Uterus (tissue), 4 donors: ENCODE measurements around the gene XDH. TPM values are rescaled to one million over a fixed set of nuclear protein-coding genes. Genes with fewer than 3 reads are reported as not detected.

Experiments used
- DNase-seq, 2 donors: peaks; one replicate each; pipeline ENCODE4 v3.0.0-alpha.2; 2019 to 2020
- H3K27ac ChIP-seq, 2 donors: fragments of 200-600 bp; sonication (generic); 1 replicate in 1 of 2; 2 replicates in 1 of 2; pipeline ENCODE4 v1.5.1; 2016 to 2018
- H3K27me3 ChIP-seq, 2 donors: fragments of 200-600 bp; sonication (generic); one replicate each; pipeline ENCODE4 v1.5.1; 2018 to 2019; ENCODE audit warnings: control low read depth in 1 of 2
- H3K36me3 ChIP-seq, 2 donors: fragments of 200-600 bp; sonication (generic); one replicate each; pipeline ENCODE4 v1.5.1; 2019; ENCODE audit warnings: control low read depth in 1 of 2
- H3K4me1 ChIP-seq, 2 donors: fragments of 200-600 bp; sonication (generic); one replicate each; pipeline ENCODE4 v1.5.1; 2018 to 2019; ENCODE audit warnings: control low read depth in 1 of 2
- H3K4me3 ChIP-seq, 2 donors: fragments of 200-600 bp; sonication (generic); 1 replicate in 1 of 2; 2 replicates in 1 of 2; pipeline ENCODE4 v1.5.1; 2018 to 2019; ENCODE audit warnings: mild to moderate bottlenecking in 1 of 2
- H3K9me3 ChIP-seq, 2 donors: fragments of 200-600 bp; sonication (generic); one replicate each; pipeline ENCODE4 v1.5.1; 2019; ENCODE audit warnings: control low read depth in 1 of 2
- CTCF ChIP-seq, 4 experiments: fragments of 200-600 bp in 2 of 4; fragments of 450-650 bp in 2 of 4; sonication (generic) in 2 of 4; IDR thresholded peaks; one replicate each; pipeline ENCODE4 v1.5.1; 2016 to 2019; ENCODE audit warnings: antibody characterized with exemption in 4 of 4, mild to moderate bottlenecking in 2 of 4, moderate library complexity in 1 of 4
- POLR2A ChIP-seq, 2 donors: fragments of 450-650 bp; IDR thresholded peaks; one replicate each; pipeline ENCODE4 v1.6.1; 2016; ENCODE audit warnings: antibody characterized with exemption in 2 of 2, mild to moderate bottlenecking in 1 of 2, moderate library complexity in 1 of 2
- intact Hi-C: fragments of 100-400 bp; cut with DNase I; formaldehyde crosslinking; loops from one replicate; pipeline ENCODE4 v1.15.1; 2023; ENCODE audit warnings: low total_unique reads
- total RNA-seq, 4 donors: library from RNA; depleted of rRNA in 3 of 4; stranded (reverse); fragments of >200 nt in 3 of 4; gene quantifications; one replicate each; pipeline versions ENCODE4 v1.1.0 to v1.2.4, GENCODE V29; 2014 to 2023
- donor health status: DM: yes; HTN: yes; CAD: no.

Gene XDH
- total RNA-seq, 4 donors from 2014 or later: 0.35 TPM; not detected in 3

GRCh38 chr2:31404827-31405226 is 9.7 kb downstream of the XDH start:
- intact Hi-C loops: no loop called here
- no peak overlapping the region for H3K27ac ChIP-seq
- no peaks in the 10 kb centered on the region for H3K36me3 ChIP-seq
- H3K27me3 ChIP-seq: no peaks in the 10 kb centered on the region
- H3K4me3 ChIP-seq: no peak overlapping the region
- TF ChIP-seq POLR2A (IDR thresholded peaks at IDR 0.05): no peak
- H3K9me3 ChIP-seq: no peaks in the 10 kb centered on the region
- H3K4me1 ChIP-seq: no peaks in the 10 kb centered on the region
- no peak for DNase-seq

- no peaks in the 10 kb centered on the region for H3K4me1 ChIP-seq
- no peak overlapping the region for H3K4me3 ChIP-seq
- no peak overlapping the region for H3K27ac ChIP-seq
- intact Hi-C loops: no loop called here
- H3K36me3 ChIP-seq: no peaks in the 10 kb centered on the region
- H3K27me3 ChIP-seq: no peaks in the 10 kb centered on the region
- no peak for DNase-seq
- H3K9me3 ChIP-seq: no peaks in the 10 kb centered on the region
- TF ChIP-seq CTCF (IDR thresholded peaks at IDR 0.05) (no peak), POLR2A (IDR thresholded peaks at IDR 0.05) (no peak)
These were observed 10.2 kb downstream of the XDH start for GRCh38 chr2:31404302-31404701.

- H3K9me3 ChIP-seq: no peaks in the 10 kb centered on the region
- H3K27me3 ChIP-seq: no peaks in the 10 kb centered on the region
- H3K36me3 ChIP-seq: no peaks in the 10 kb centered on the region
- H3K4me3 ChIP-seq: no peak overlapping the region
- no peak for DNase-seq
- intact Hi-C loops: no loop called here
- no peaks in the 10 kb centered on the region for H3K4me1 ChIP-seq
- no peak overlapping the region for H3K27ac ChIP-seq
- TF ChIP-seq POLR2A (IDR thresholded peaks at IDR 0.05) (no peak), CTCF (IDR thresholded peaks at IDR 0.05) (no peak)
These were observed 12.2 kb downstream of the XDH start for GRCh38 chr2:31402388-31402787.

GRCh38 chr2:31401580-31401979 is 13.0 kb downstream of the XDH start:
- no peaks in the 10 kb centered on the region for H3K36me3 ChIP-seq
- no peaks in the 10 kb centered on the region for H3K27me3 ChIP-seq
- no peak for DNase-seq
- TF ChIP-seq CTCF (IDR thresholded peaks at IDR 0.05): no peak
- intact Hi-C loops: no loop called here
- no peak overlapping the region for H3K27ac ChIP-seq
- no peaks in the 10 kb centered on the region for H3K9me3 ChIP-seq
- no peaks in the 10 kb centered on the region for H3K4me1 ChIP-seq
- H3K4me3 ChIP-seq: no peak overlapping the region

- H3K36me3 ChIP-seq: no peaks in the 10 kb centered on the region
- no peaks in the 10 kb centered on the region for H3K4me1 ChIP-seq
- H3K4me3 ChIP-seq: no peak overlapping the region
- no peaks in the 10 kb centered on the region for H3K27me3 ChIP-seq
- H3K27ac ChIP-seq: no peak overlapping the region
- TF ChIP-seq CTCF (IDR thresholded peaks at IDR 0.05): no peak
- TF ChIP-seq POLR2A (IDR thresholded peaks at IDR 0.05): no peak
- no peaks in the 10 kb centered on the region for H3K9me3 ChIP-seq
- no peak for DNase-seq
- intact Hi-C loops: no loop called here
These were observed 15.7 kb downstream of the XDH start for GRCh38 chr2:31398881-31399280.

- no peak for DNase-seq
- Histone ChIP-seq H3K4me3 (no peak overlapping the region), H3K4me1 (no peaks in the 10 kb centered on the region), H3K36me3 (no peaks in the 10 kb centered on the region), H3K9me3 (no peaks in the 10 kb centered on the region), H3K27ac (no peak overlapping the region), H3K27me3 (no peaks in the 10 kb centered on the region)
- TF ChIP-seq POLR2A (IDR thresholded peaks at IDR 0.05) (no peak), CTCF (IDR thresholded peaks at IDR 0.05) (no peak)
- intact Hi-C loops: no loop called here
These were observed 17.4 kb downstream of the XDH start for GRCh38 chr2:31397094-31397493.
